Mesenchymal stem cell (in vitro differentiated cells and primary cell): ENCODE data around the gene MYLK.

Experiments
- DNase-seq: peaks from one replicate; pipeline ENCODE4 v3.0.0-alpha.2; 2013
- H2AFZ ChIP-seq: one replicate; pipeline ENCODE4 v1.6.1; 2013; ENCODE audit warnings: low read depth, mild to moderate bottlenecking, control low read depth, inconsistent platforms, low read length, moderate library complexity
- H2AK5ac ChIP-seq: 2 replicates; pipeline ENCODE4 v1.6.1; 2013; ENCODE audit warnings: low read length, moderate library complexity, mild to moderate bottlenecking, inconsistent platforms; ENCODE audit not compliant: severe bottlenecking
- H2BK120ac ChIP-seq: one replicate; pipeline ENCODE4 v1.6.1; 2013; ENCODE audit warnings: low read depth, mild to moderate bottlenecking, inconsistent platforms, low read length, moderate library complexity
- H2BK12ac ChIP-seq, 2 experiments: one replicate each; pipeline ENCODE4 v1.6.1; 2013; ENCODE audit warnings: inconsistent platforms in 2 of 2, low read length in 2 of 2, mild to moderate bottlenecking in 2 of 2, moderate library complexity in 2 of 2, control low read depth in 1 of 2
- H2BK15ac ChIP-seq: one replicate; pipeline ENCODE4 v1.6.1; 2013; ENCODE audit warnings: mild to moderate bottlenecking, low read depth, inconsistent platforms; ENCODE audit not compliant: poor library complexity, severe bottlenecking
- H2BK5ac ChIP-seq: 2 replicates; pipeline ENCODE4 v1.6.1; 2013; ENCODE audit warnings: low read depth, mild to moderate bottlenecking, low read length, control low read depth, inconsistent platforms; ENCODE audit not compliant: poor library complexity, severe bottlenecking
- H3K14ac ChIP-seq, 2 experiments: one replicate each; pipeline ENCODE4 v1.6.1; 2013; ENCODE audit warnings: inconsistent platforms in 2 of 2, low read length in 2 of 2, control low read depth in 1 of 2, mild to moderate bottlenecking in 1 of 2, moderate library complexity in 1 of 2
- H3K18ac ChIP-seq, 2 experiments: one replicate each; pipeline ENCODE4 v1.6.1; 2013; ENCODE audit warnings: inconsistent platforms in 2 of 2, low read length in 2 of 2, control low read depth in 1 of 2, low read depth in 1 of 2, mild to moderate bottlenecking in 1 of 2
- H3K23ac ChIP-seq, 2 experiments: one replicate each; pipeline ENCODE4 v1.6.1; 2013; ENCODE audit warnings: inconsistent platforms in 2 of 2, low read length in 2 of 2, mild to moderate bottlenecking in 2 of 2, moderate library complexity in 2 of 2, control low read depth in 1 of 2
- H3K27ac ChIP-seq: 2 replicates; pipeline ENCODE4 v1.5.1; 2013; ENCODE audit warnings: mild to moderate bottlenecking, moderate library complexity, low read length, control low read depth, inconsistent platforms; ENCODE audit not compliant: poor library complexity, severe bottlenecking
- H3K27me3 ChIP-seq, 2 experiments: 2 replicates each; pipeline versions ENCODE4 v1.6.1 to v1.7.0; 2013; ENCODE audit warnings: low read length in 2 of 2, mild to moderate bottlenecking in 2 of 2, moderate library complexity in 2 of 2, control low read depth in 1 of 2, inconsistent platforms in 1 of 2; ENCODE audit not compliant: control insufficient read depth in 1 of 2, insufficient read depth in 1 of 2
- H3K36me3 ChIP-seq, 2 experiments: 2 replicates each; pipeline versions ENCODE4 v1.6.1 to v1.7.0; 2013; ENCODE audit warnings: low read length in 2 of 2, control low read depth in 1 of 2, inconsistent platforms in 1 of 2, low read depth in 1 of 2, mild to moderate bottlenecking in 1 of 2; ENCODE audit not compliant: insufficient read depth in 2 of 2, control insufficient read depth in 1 of 2
- H3K4ac ChIP-seq, 2 experiments: one replicate each; pipeline ENCODE4 v1.6.1; 2013; ENCODE audit warnings: inconsistent platforms in 2 of 2, low read length in 2 of 2, mild to moderate bottlenecking in 2 of 2, moderate library complexity in 2 of 2, control low read depth in 1 of 2, low read depth in 1 of 2
- H3K4me1 ChIP-seq: 2 replicates; pipeline ENCODE4 v1.6.1; 2013; ENCODE audit warnings: low read depth, low read length, control low read depth; ENCODE audit not compliant: control insufficient read depth, insufficient read depth
- H3K4me2 ChIP-seq: 2 replicates; pipeline ENCODE4 v1.6.1; 2013; ENCODE audit warnings: low read length, mild to moderate bottlenecking, inconsistent platforms; ENCODE audit not compliant: poor library complexity, severe bottlenecking
- H3K4me3 ChIP-seq, 2 experiments: 2 replicates each; pipeline versions ENCODE4 v1.5.1 to v1.7.0; 2013; ENCODE audit warnings: low read length in 2 of 2, mild to moderate bottlenecking in 2 of 2, control low read depth in 1 of 2, low read depth in 1 of 2; ENCODE audit not compliant: insufficient read depth in 1 of 2
- H3K79me1 ChIP-seq: replicated peaks from 2 replicates; pipeline ENCODE4 v1.6.1; 2013; ENCODE audit warnings: mild to moderate bottlenecking, control low read depth, low read length, inconsistent platforms; ENCODE audit not compliant: poor library complexity, severe bottlenecking
- H3K9ac ChIP-seq: 2 replicates; pipeline ENCODE4 v1.7.0; 2013; ENCODE audit warnings: mild to moderate bottlenecking, low read length, moderate library complexity
- H3K9me3 ChIP-seq: 2 replicates; pipeline ENCODE4 v1.7.0; 2013; ENCODE audit warnings: mild to moderate bottlenecking, low read length; ENCODE audit not compliant: control insufficient read depth
- H4K8ac ChIP-seq: one replicate; pipeline ENCODE4 v1.6.1; 2013; ENCODE audit warnings: inconsistent platforms, mild to moderate bottlenecking, low read length, moderate library complexity
- H4K91ac ChIP-seq: one replicate; pipeline ENCODE4 v1.6.1; 2013; ENCODE audit warnings: mild to moderate bottlenecking, low read length, inconsistent platforms
- WGBS: methylation state at CpG from one replicate; pipeline ENCODE4 v1.1.7; 2013; ENCODE audit warnings: mixed read lengths; 5-methylcytosine and 5-hydroxymethylcytosine counted together

The MYLK gene

DNA sequence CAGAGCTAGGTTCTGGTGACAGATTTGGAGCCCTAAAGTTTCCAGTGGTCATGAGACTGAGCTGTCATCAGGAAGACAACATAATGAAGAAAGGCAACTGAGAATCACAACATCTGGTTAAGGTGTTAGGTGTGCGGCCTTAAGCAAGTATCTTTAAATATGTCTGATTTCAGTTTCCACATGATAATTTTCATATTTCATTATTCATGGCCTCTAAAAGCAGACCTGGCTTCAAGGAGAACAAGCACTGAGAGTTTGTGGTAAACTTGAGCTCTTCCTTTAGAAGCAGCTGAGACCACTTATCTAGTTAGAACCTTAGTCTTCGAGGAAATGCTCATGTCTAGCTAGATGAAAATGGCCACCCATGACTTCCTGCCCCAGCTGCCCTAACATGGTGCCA is 25.7 kb upstream of the MYLK start:
- Histone ChIP-seq H3K4me2 (no peak overlapping the region), H3K14ac (no peak overlapping the region), H3K9ac (no peak overlapping the region), H3K4me1 (no peaks in the 10 kb centered on the region), H2BK12ac (no peak overlapping the region), H2BK5ac (no peak overlapping the region), H2AK5ac (no peak overlapping the region), H3K27me3 (no peaks in the 10 kb centered on the region), H3K27ac (no peak overlapping the region), H2AFZ (no peak overlapping the region), H3K9me3 (peaks cover 8% of the 10 kb centered on the region), H3K23ac (no peak overlapping the region), H3K79me1 (no peaks in the 10 kb centered on the region), H3K36me3 (peaks cover 1 to 8% of the 10 kb centered on the region in 2 experiments), H2BK15ac (no peak overlapping the region), H3K4ac (no peak overlapping the region), H3K18ac (no peak overlapping the region), H4K91ac (no peak overlapping the region), H3K4me3 (no peak overlapping the region), H2BK120ac (no peak overlapping the region), H4K8ac (no peak overlapping the region)
- no peak for DNase-seq
- 100% methylated on average over 1 of the region's 2 CpGs for WGBS

DNA sequence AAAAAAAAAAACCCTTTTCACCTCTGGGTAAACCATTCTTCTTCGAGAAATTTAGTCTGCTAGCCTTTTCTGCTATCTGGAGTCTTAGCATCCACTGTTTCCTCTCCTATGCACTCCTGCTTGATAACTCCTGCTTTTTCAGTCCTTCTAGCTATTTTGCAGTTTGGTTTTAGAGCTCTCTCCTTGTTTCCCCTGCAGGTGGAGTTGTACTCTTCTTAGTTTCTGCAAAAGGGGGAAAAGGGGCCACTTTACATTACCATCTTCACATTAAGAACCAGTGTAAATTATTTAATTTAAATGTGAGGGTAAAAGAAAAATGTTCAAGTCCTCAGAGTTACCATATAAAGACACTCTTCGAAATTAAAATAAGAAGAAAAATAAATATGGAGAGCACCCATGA is 23.6 kb upstream of the MYLK start:
- no peak overlapping the region for H3K18ac ChIP-seq
- no peaks in the 10 kb centered on the region for H3K79me1 ChIP-seq
- no peak overlapping the region for H2BK5ac ChIP-seq
- no peak for DNase-seq
- no peak overlapping the region for H2AFZ ChIP-seq
- no peak overlapping the region for H4K8ac ChIP-seq
- no peak overlapping the region for H2BK120ac ChIP-seq
- no peak overlapping the region for H3K4me3 ChIP-seq
- no peak overlapping the region for H4K91ac ChIP-seq
- no peaks in the 10 kb centered on the region for H3K4me1 ChIP-seq
- 92% methylated on average over 1 of the region's 2 CpGs for WGBS
- no peak overlapping the region for H2BK15ac ChIP-seq
- no peak overlapping the region for H3K23ac ChIP-seq
- no peak overlapping the region for H3K27ac ChIP-seq
- H3K9me3 ChIP-seq, result peaks cover 8% of the 10 kb centered on the region
- H3K9ac ChIP-seq, result no peak overlapping the region
- H3K4me2 ChIP-seq, result no peak overlapping the region
- no peak overlapping the region for H3K4ac ChIP-seq
- H3K36me3 ChIP-seq, result no peaks in the 10 kb centered on the region
- H2AK5ac ChIP-seq, result no peak overlapping the region
- H2BK12ac ChIP-seq, result no peak overlapping the region
- no peaks in the 10 kb centered on the region for H3K27me3 ChIP-seq
- H3K14ac ChIP-seq, result no peak overlapping the region

GRCh38 chr3:123899300-123899865 is 15.3 kb upstream of the MYLK start:
- Histone ChIP-seq H2BK12ac (no peak overlapping the region), H3K23ac (no peak overlapping the region), H2AK5ac (no peak overlapping the region), H3K9ac (no peak overlapping the region), H3K9me3 (no peaks in the 10 kb centered on the region), H3K36me3 (no peaks in the 10 kb centered on the region), H3K18ac (no peak overlapping the region), H3K79me1 (no peaks in the 10 kb centered on the region), H2AFZ (no peak overlapping the region), H4K8ac (no peak overlapping the region), H4K91ac (no peak overlapping the region), H3K27ac (no peak overlapping the region), H3K4me1 (no peaks in the 10 kb centered on the region), H3K4me2 (no peak overlapping the region), H3K4ac (no peak overlapping the region), H3K27me3 (no peaks in the 10 kb centered on the region), H3K4me3 (no peak overlapping the region), H2BK120ac (no peak overlapping the region), H2BK15ac (no peak overlapping the region), H3K14ac (no peak overlapping the region), H2BK5ac (no peak overlapping the region)
- 86% methylated on average over 5 of the region's 5 CpGs for WGBS
- no peak for DNase-seq

- H4K91ac ChIP-seq, result no peak overlapping the region
- H2AK5ac ChIP-seq, result no peak overlapping the region
- 100% methylated on average over 1 of the region's 1 CpG for WGBS
- no peak overlapping the region for H3K14ac ChIP-seq
- no peaks in the 10 kb centered on the region for H3K9me3 ChIP-seq
- H3K27me3 ChIP-seq, result no peaks in the 10 kb centered on the region
- no peak overlapping the region for H2AFZ ChIP-seq
- no peak overlapping the region for H3K4me3 ChIP-seq
- no peak overlapping the region for H3K4ac ChIP-seq
- DNase-seq, result no peak
- no peak overlapping the region for H2BK120ac ChIP-seq
- H3K79me1 ChIP-seq, result no peaks in the 10 kb centered on the region
- no peak overlapping the region for H2BK5ac ChIP-seq
- H2BK15ac ChIP-seq, result no peak overlapping the region
- H3K18ac ChIP-seq, result no peak overlapping the region
- no peak overlapping the region for H3K27ac ChIP-seq
- H3K36me3 ChIP-seq, result no peaks in the 10 kb centered on the region
- H4K8ac ChIP-seq, result no peak overlapping the region
- H3K4me2 ChIP-seq, result no peak overlapping the region
- H3K4me1 ChIP-seq, result no peaks in the 10 kb centered on the region
- no peak overlapping the region for H3K9ac ChIP-seq
- no peak overlapping the region for H3K23ac ChIP-seq
- H2BK12ac ChIP-seq, result no peak overlapping the region
Measured at GRCh38 chr3:123893012-123893411, 8.9 kb upstream of the MYLK start.
